Body of pancreas (tissue), 4 donors: ENCODE measurements around the gene SRD5A1. TPM values are rescaled to one million over a fixed set of nuclear protein-coding genes. Genes with fewer than 3 reads are reported as not detected.

Experiments
- ATAC-seq: fragments of 150-250 bp; one replicate; pipeline ENCODE4 v1.9.1; 2016
- DNase-seq, 4 donors: peaks; one replicate each; pipeline ENCODE4 v3.0.0-alpha.2; 2019
- H3K27ac ChIP-seq, 4 donors: fragments of 200-600 bp; sonication (generic); 1 replicate in 3 of 4; 2 replicates in 1 of 4; pipeline versions ENCODE4 v1.5.1 to v1.6.1; 2016 to 2019; ENCODE audit warnings: mild to moderate bottlenecking in 1 of 4, mixed read lengths in 1 of 4, moderate library complexity in 1 of 4
- H3K27me3 ChIP-seq, 2 donors: fragments of 200-600 bp; sonication (generic); one replicate each; pipeline ENCODE4 v1.6.0; 2016; ENCODE audit warnings: mild to moderate bottlenecking in 1 of 2
- H3K36me3 ChIP-seq, 2 donors: fragments of 200-600 bp; sonication (generic); replicated peaks in 1 of 2; 2 replicates each; pipeline ENCODE4 v1.5.1; 2016; ENCODE audit warnings: low read depth in 2 of 2; ENCODE audit not compliant: insufficient read depth in 1 of 2
- H3K4me1 ChIP-seq: fragments of 200-600 bp; sonication (generic); one replicate; pipeline ENCODE4 v1.6.0; 2016
- H3K4me3 ChIP-seq, 2 donors: fragments of 200-600 bp; sonication (generic); 1 replicate in 1 of 2; 2 replicates in 1 of 2; pipeline ENCODE4 v1.5.1; 2016 to 2019
- H3K9me3 ChIP-seq, 3 donors: fragments of 200-600 bp; sonication (generic); 1 replicate in 2 of 3; 2 replicates in 1 of 3; pipeline ENCODE4 v1.5.1; 2016
- POLR2A ChIP-seq, 3 donors: fragments of 450-650 bp; IDR thresholded peaks; one replicate each; pipeline ENCODE4 v1.6.1; 2016; ENCODE audit warnings: antibody characterized with exemption in 3 of 3, mild to moderate bottlenecking in 2 of 3
- WGBS, 2 donors: methylation state at CpG; one replicate each; pipeline ENCODE4 v1.1.5; 2017; 5-methylcytosine and 5-hydroxymethylcytosine counted together
- intact Hi-C: fragments of 100-400 bp; cut with DNase I; formaldehyde crosslinking; loops from one replicate; pipeline ENCODE4 v1.15.1; 2023
- total RNA-seq, 2 donors: library from RNA; depleted of rRNA; stranded (reverse); fragments of >200 nt; gene quantifications; one replicate each; pipeline ENCODE4 v1.1.0, GENCODE V29; 2016
- TF ChIP-seq, protein P1 (sequence below), 7 experiments: fragments of 450-650 bp in 4 of 7; fragments of 200-600 bp in 3 of 7; sonication (generic) in 3 of 7; IDR thresholded peaks; one replicate each; pipeline ENCODE4 v1.5.1; 2016 to 2019; ENCODE audit warnings: antibody characterized with exemption in 7 of 7

The SRD5A1 gene
- total RNA-seq, 2 donors from 2014 or later, result 1.6 to 4.2 TPM

DNA sequence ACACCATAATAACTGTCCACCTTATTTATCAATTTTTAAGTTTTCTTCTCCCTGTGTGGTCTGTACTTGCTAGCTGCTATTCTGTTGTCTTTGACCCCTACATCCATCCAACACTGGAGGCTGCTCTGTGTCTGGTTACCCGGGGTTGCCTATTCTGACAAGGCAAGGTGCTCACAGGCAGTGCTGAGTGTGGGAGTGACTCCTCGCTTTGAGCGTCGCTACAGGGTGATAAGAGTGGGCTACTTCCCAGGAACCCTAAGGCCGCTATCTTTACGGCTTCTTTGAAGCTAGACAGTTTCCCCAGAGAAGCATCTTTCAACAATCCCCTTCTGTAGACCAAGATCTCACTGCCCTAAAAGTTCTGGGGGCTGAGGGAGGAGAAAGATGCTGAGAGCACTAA, 35.7 kb upstream of the SRD5A1 start:
- whole genome bisulfite sequencing, 2 donors, result 81 to 89% methylated on average over 6 of the region's 6 CpGs
- Histone ChIP-seq H3K27me3 (no peaks in the 10 kb centered on the region), H3K36me3 (peaks cover 5 to 25% of the 10 kb centered on the region in 2 donors), H3K9me3 (no peaks in the 10 kb centered on the region), H3K4me3 (no peak overlapping the region), H3K27ac (no peak overlapping the region), H3K4me1 (no peaks in the 10 kb centered on the region)
- intact Hi-C loops, result no loop called here
- no peak for DNase-seq
- TF ChIP-seq POLR2A (IDR thresholded peaks at IDR 0.05), result no peak
- TF ChIP-seq, protein P1, sequence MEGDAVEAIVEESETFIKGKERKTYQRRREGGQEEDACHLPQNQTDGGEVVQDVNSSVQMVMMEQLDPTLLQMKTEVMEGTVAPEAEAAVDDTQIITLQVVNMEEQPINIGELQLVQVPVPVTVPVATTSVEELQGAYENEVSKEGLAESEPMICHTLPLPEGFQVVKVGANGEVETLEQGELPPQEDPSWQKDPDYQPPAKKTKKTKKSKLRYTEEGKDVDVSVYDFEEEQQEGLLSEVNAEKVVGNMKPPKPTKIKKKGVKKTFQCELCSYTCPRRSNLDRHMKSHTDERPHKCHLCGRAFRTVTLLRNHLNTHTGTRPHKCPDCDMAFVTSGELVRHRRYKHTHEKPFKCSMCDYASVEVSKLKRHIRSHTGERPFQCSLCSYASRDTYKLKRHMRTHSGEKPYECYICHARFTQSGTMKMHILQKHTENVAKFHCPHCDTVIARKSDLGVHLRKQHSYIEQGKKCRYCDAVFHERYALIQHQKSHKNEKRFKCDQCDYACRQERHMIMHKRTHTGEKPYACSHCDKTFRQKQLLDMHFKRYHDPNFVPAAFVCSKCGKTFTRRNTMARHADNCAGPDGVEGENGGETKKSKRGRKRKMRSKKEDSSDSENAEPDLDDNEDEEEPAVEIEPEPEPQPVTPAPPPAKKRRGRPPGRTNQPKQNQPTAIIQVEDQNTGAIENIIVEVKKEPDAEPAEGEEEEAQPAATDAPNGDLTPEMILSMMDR (IDR thresholded peaks at IDR 0.05), result no peak
- ATAC-seq, result no peak

- DNase-seq (no peak), ATAC-seq (no peak)
- intact Hi-C loops, result no loop called here
- Histone ChIP-seq H3K36me3 (peaks cover 5 to 32% of the 10 kb centered on the region in 2 donors), H3K27me3 (no peaks in the 10 kb centered on the region), H3K9me3 (no peaks in the 10 kb centered on the region), H3K4me1 (no peaks in the 10 kb centered on the region), H3K27ac (no peak overlapping the region), H3K4me3 (no peak overlapping the region)
- WGBS, 2 donors, result 81 to 89% methylated on average over 13 to 14 of the region's 14 CpGs
- TF ChIP-seq, protein P1 (IDR thresholded peaks at IDR 0.05), result no peak
- TF ChIP-seq POLR2A (IDR thresholded peaks at IDR 0.05), result no peak
Observed at GRCh38 chr5:6598351-6598900, 34.8 kb upstream of the SRD5A1 start.

GRCh38 chr5:6599739-6600138, 33.5 kb upstream of the SRD5A1 start:
- no peak overlapping the region for H3K4me3 ChIP-seq
- H3K27ac ChIP-seq, result no peak overlapping the region
- DNase-seq (no peak), ATAC-seq (no peak)
- TF ChIP-seq, protein P1 (IDR thresholded peaks at IDR 0.05), result no peak
- no peak for TF ChIP-seq POLR2A (IDR thresholded peaks at IDR 0.05)
- intact Hi-C loops, result no loop called here
- H3K4me1 ChIP-seq, result no peaks in the 10 kb centered on the region
- WGBS, 2 donors, result 78 to 92% methylated on average over 6 to 8 of the region's 8 CpGs
- H3K36me3 ChIP-seq, result peaks cover 10 to 43% of the 10 kb centered on the region in 2 donors
- no peaks in the 10 kb centered on the region for H3K9me3 ChIP-seq
- H3K27me3 ChIP-seq, result no peaks in the 10 kb centered on the region

- H3K4me3 ChIP-seq, result no peak overlapping the region
- H3K9me3 ChIP-seq, result no peaks in the 10 kb centered on the region
- no peak overlapping the region for H3K27ac ChIP-seq
- no peak for TF ChIP-seq POLR2A (IDR thresholded peaks at IDR 0.05)
- TF ChIP-seq, protein P1 (IDR thresholded peaks at IDR 0.05), result no peak
- peaks cover 18 to 48% of the 10 kb centered on the region in 2 donors for H3K36me3 ChIP-seq
- no peak for DNase-seq
- no peak for ATAC-seq
- intact Hi-C loops, result no loop called here
- no peaks in the 10 kb centered on the region for H3K4me1 ChIP-seq
- 93 to 94% methylated on average over 11 of the region's 11 CpGs for WGBS, 2 donors
- no peaks in the 10 kb centered on the region for H3K27me3 ChIP-seq
Observed at GRCh38 chr5:6601271-6601670, 32.0 kb upstream of the SRD5A1 start.

DNA sequence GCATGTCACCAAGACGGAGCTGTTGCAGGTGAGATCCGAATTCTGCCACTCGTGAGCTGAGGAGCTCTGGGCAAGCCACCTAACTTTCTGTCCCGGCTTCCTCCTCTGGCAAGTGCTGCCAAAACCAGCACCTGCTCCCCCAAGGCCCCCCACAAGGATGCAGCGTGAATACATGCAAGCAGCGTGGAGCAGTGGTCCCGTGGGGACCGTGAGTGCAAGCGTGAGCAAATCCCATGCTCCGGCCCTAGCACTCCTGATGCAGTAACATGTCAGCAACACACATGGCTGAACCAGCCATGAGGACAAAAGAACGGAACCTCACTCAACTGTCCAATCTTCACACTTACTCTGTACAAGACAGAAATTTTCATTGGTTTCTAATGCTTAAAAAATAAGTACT, 31.4 kb upstream of the SRD5A1 start:
- no peak for DNase-seq
- no peak for TF ChIP-seq POLR2A (IDR thresholded peaks at IDR 0.05)
- TF ChIP-seq, protein P1 (IDR thresholded peaks at IDR 0.05), result no peak
- Histone ChIP-seq H3K27me3 (no peaks in the 10 kb centered on the region), H3K27ac (no peak overlapping the region), H3K4me1 (no peaks in the 10 kb centered on the region), H3K36me3 (peaks cover 18 to 50% of the 10 kb centered on the region in 2 donors), H3K9me3 (no peaks in the 10 kb centered on the region), H3K4me3 (no peak overlapping the region)
- intact Hi-C loops, result no loop called here
- no peak for ATAC-seq
- 81 to 96% methylated on average over 3 to 11 of the region's 11 CpGs for WGBS, 2 donors
